Keratinocyte (primary cell): ENCODE data around the gene LRRC8D.

Source experiments
- CTCF ChIP-seq, 3 experiments: IDR thresholded peaks in 1 of 3; conservative IDR thresholded peaks in 1 of 3; optimal IDR thresholded peaks in 1 of 3; 2 replicates in 2 of 3; 3 replicates in 1 of 3; pipeline versions ENCODE3 to v1.5.1; 2011; ENCODE audit warnings: low read length in 3 of 3, mild to moderate bottlenecking in 3 of 3, moderate library complexity in 2 of 3, control low read depth in 1 of 3, inconsistent platforms in 1 of 3; ENCODE audit not compliant: insufficient read depth in 2 of 3; ENCODE audit errors: extremely low read depth in 1 of 3
- EZH2 ChIP-seq: IDR thresholded peaks from one replicate; pipeline ENCODE4 v1.6.1; 2012; ENCODE audit warnings: inconsistent platforms, mild to moderate bottlenecking, low read length, moderate library complexity

- no peak for TF ChIP-seq CTCF (optimal IDR thresholded peaks at IDR 0.05 in 1 of 3, IDR thresholded peaks at IDR 0.05 in 1 of 3, conservative IDR thresholded peaks at IDR 0.05 in 1 of 3; ENCODE audit: extremely low read depth in 1 of 3, insufficient read depth in 2 of 3, low read length in 3 of 3)
- no peak for TF ChIP-seq EZH2
Measured at GRCh38 chr1:89834083-89834704, 13.4 kb downstream of the LRRC8D start.
